ENCODE measurements around the gene CNTNAP2.

The CNTNAP2 gene

DNA sequence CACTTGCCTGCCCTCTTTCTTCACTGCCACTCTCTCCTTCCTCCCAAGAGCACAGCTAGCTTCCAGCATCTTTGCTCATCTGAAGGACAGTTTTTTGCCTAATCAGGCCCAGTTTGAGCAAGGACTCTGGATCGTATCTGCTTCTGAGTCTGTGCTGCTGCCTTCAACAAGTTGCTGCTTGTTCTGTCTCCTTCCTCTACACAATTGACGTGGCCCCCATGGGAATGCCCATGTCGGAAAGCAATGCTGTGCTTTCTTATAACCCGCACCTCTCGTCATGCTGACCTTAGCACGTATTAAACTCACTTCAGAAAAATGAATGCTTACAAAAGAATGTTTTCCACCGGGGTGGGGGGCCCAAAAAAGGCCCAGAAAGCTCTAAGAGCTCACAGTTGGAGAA, 2149.3 kb downstream of the CNTNAP2 start:
- peak in 1 of 2 donors; percentile 71 for DNase-seq
- Histone ChIP-seq H4K8ac (ENCODE audit: low read depth, low read length) (no peak overlapping the region), H3K36me3 (ENCODE audit: control insufficient read depth in 1 of 2, insufficient read depth in 2 of 2, low read length in 2 of 2) (no peaks in the 10 kb centered on the region), H3K9me3 (ENCODE audit: insufficient read depth, low read depth, low read length) (no peaks in the 10 kb centered on the region), H2AFZ (ENCODE audit: insufficient read depth, low read length, poor library complexity) (peak overlapping the region; percentile 44), H3K14ac (ENCODE audit: low read length) (no peak overlapping the region), H2BK120ac (ENCODE audit: insufficient read depth, low read length, poor library complexity) (peak overlapping the region; percentile 68), H3K27ac (ENCODE audit: low read depth, low read length) (no peak overlapping the region), H3K4me2 (ENCODE audit: low read length) (no peak overlapping the region), H3K18ac (ENCODE audit: low read length) (peak overlapping the region; percentile 70), H4K12ac (ENCODE audit: low read depth, low read length) (no peak overlapping the region), H3K9ac (ENCODE audit: low read length) (no peak overlapping the region), H2BK12ac (ENCODE audit: low read length) (peak overlapping the region; percentile 87), H2BK5ac (ENCODE audit: low read depth, low read length, poor library complexity) (no peak overlapping the region), H3K79me1 (ENCODE audit: low read length) (peaks cover 5% of the 10 kb centered on the region), H2AK5ac (ENCODE audit: low read length) (peak overlapping the region; percentile 84), H3K4me1 (ENCODE audit: control insufficient read depth in 1 of 2, insufficient read depth in 2 of 2, low read length in 2 of 2) (peaks cover 5 to 8% of the 10 kb centered on the region in 2 experiments), H3K27me3 (ENCODE audit: insufficient read depth, low read length) (no peaks in the 10 kb centered on the region), H3K4ac (ENCODE audit: low read depth, low read length) (no peak overlapping the region), H3K23ac (ENCODE audit: low read length) (no peak overlapping the region), H3K4me3 (ENCODE audit: low read depth, low read length) (no peak overlapping the region), H3K79me2 (ENCODE audit: control insufficient read depth, insufficient read depth, low read length, poor library complexity) (no peaks in the 10 kb centered on the region), H4K91ac (ENCODE audit: low read depth, low read length) (no peak overlapping the region)
- WGBS (ENCODE audit: extremely low coverage, insufficient coverage, insufficient read length) = no CpG with 5 or more reads among the region's 7 CpGs

DNA sequence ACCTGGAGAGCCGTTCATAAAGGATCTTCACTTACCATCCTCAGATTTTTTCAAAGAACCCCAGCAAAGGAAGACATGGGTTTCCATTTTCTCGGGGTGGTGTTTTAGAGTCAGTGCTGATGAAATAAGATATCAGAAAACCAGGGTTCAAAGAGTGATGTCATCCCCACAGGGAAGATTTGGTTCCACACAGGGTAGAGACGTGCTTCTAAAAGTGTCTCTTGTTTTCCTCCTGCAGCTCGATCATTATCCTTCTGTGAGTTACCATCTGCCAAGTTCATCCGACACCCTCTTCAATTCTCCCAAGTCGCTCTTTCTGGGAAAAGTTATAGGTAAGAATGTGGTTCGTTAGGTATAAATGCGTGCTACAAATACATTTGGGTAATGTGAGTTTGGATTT, 2150.2 kb downstream of the CNTNAP2 start:
- no peak overlapping the region for H2AK5ac ChIP-seq (ENCODE audit: low read length)
- no peak overlapping the region for H2BK5ac ChIP-seq (ENCODE audit: low read depth, low read length, poor library complexity)
- H3K36me3 ChIP-seq (ENCODE audit: control insufficient read depth in 1 of 2, insufficient read depth in 2 of 2, low read length in 2 of 2) = no peaks in the 10 kb centered on the region
- no peaks in the 10 kb centered on the region for H3K27me3 ChIP-seq (ENCODE audit: insufficient read depth, low read length)
- H3K4ac ChIP-seq (ENCODE audit: low read depth, low read length) = no peak overlapping the region
- H4K12ac ChIP-seq (ENCODE audit: low read depth, low read length) = no peak overlapping the region
- H3K79me2 ChIP-seq (ENCODE audit: control insufficient read depth, insufficient read depth, low read length, poor library complexity) = no peaks in the 10 kb centered on the region
- H3K23ac ChIP-seq (ENCODE audit: low read length) = no peak overlapping the region
- H3K14ac ChIP-seq (ENCODE audit: low read length) = no peak overlapping the region
- 100% methylated on average over 2 of the region's 8 CpGs for WGBS (ENCODE audit: extremely low coverage, insufficient coverage, insufficient read length)
- H3K9ac ChIP-seq (ENCODE audit: low read length) = no peak overlapping the region
- H4K91ac ChIP-seq (ENCODE audit: low read depth, low read length) = no peak overlapping the region
- DNase-seq = no peak
- H4K8ac ChIP-seq (ENCODE audit: low read depth, low read length) = no peak overlapping the region
- no peak overlapping the region for H2AFZ ChIP-seq (ENCODE audit: insufficient read depth, low read length, poor library complexity)
- no peak overlapping the region for H2BK12ac ChIP-seq (ENCODE audit: low read length)
- no peak overlapping the region for H3K4me2 ChIP-seq (ENCODE audit: low read length)
- H3K27ac ChIP-seq (ENCODE audit: low read depth, low read length) = no peak overlapping the region
- H2BK120ac ChIP-seq (ENCODE audit: insufficient read depth, low read length, poor library complexity) = no peak overlapping the region
- no peaks in the 10 kb centered on the region for H3K9me3 ChIP-seq (ENCODE audit: insufficient read depth, low read depth, low read length)
- peaks cover 7% of the 10 kb centered on the region for H3K79me1 ChIP-seq (ENCODE audit: low read length)
- peaks cover 5 to 11% of the 10 kb centered on the region in 2 experiments for H3K4me1 ChIP-seq (ENCODE audit: control insufficient read depth in 1 of 2, insufficient read depth in 2 of 2, low read length in 2 of 2)
- no peak overlapping the region for H3K18ac ChIP-seq (ENCODE audit: low read length)
- no peak overlapping the region for H3K4me3 ChIP-seq (ENCODE audit: low read depth, low read length)

DNA sequence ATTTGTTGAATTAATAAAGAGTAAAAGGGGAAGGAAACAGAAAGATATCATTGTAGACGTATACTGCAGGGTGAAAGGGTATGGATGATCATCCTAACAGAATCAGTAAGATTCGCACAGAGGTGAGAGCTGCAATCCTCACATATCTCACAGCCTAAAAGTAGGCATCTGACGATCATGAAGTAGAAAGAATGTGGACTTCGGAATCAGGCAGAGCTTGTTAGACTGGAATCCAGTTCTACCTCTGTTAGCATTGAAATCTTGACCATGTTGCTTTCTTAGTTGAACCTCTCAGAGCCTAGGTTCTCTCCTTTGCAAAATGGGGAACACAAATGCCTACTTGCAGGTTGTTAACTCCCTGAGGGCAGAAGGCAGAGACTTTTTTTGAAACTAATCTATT, 2154.0 kb downstream of the CNTNAP2 start:
- Histone ChIP-seq H3K4me3 (ENCODE audit: low read depth, low read length) (no peak overlapping the region), H2BK12ac (ENCODE audit: low read length) (no peak overlapping the region), H3K14ac (ENCODE audit: low read length) (no peak overlapping the region), H3K4me1 (ENCODE audit: control insufficient read depth in 1 of 2, insufficient read depth in 2 of 2, low read length in 2 of 2) (peaks cover 5 to 9% of the 10 kb centered on the region in 2 experiments), H2AFZ (ENCODE audit: insufficient read depth, low read length, poor library complexity) (no peak overlapping the region), H3K9ac (ENCODE audit: low read length) (no peak overlapping the region), H3K23ac (ENCODE audit: low read length) (no peak overlapping the region), H3K79me1 (ENCODE audit: low read length) (peaks cover 7% of the 10 kb centered on the region), H3K4me2 (ENCODE audit: low read length) (peak overlapping the region; percentile 42), H3K36me3 (ENCODE audit: control insufficient read depth in 1 of 2, insufficient read depth in 2 of 2, low read length in 2 of 2) (no peaks in the 10 kb centered on the region), H4K12ac (ENCODE audit: low read depth, low read length) (no peak overlapping the region), H3K27me3 (ENCODE audit: insufficient read depth, low read length) (no peaks in the 10 kb centered on the region), H3K27ac (ENCODE audit: low read depth, low read length) (peak overlapping the region; percentile 48), H2BK120ac (ENCODE audit: insufficient read depth, low read length, poor library complexity) (no peak overlapping the region), H4K8ac (ENCODE audit: low read depth, low read length) (no peak overlapping the region), H3K4ac (ENCODE audit: low read depth, low read length) (no peak overlapping the region), H3K18ac (ENCODE audit: low read length) (no peak overlapping the region), H3K79me2 (ENCODE audit: control insufficient read depth, insufficient read depth, low read length, poor library complexity) (no peaks in the 10 kb centered on the region), H3K9me3 (ENCODE audit: insufficient read depth, low read depth, low read length) (no peaks in the 10 kb centered on the region), H4K91ac (ENCODE audit: low read depth, low read length) (no peak overlapping the region), H2BK5ac (ENCODE audit: low read depth, low read length, poor library complexity) (no peak overlapping the region), H2AK5ac (ENCODE audit: low read length) (no peak overlapping the region)
- DNase-seq = peak; percentile 83 to 95
- no CpG with 5 or more reads among the region's 4 CpGs for WGBS (ENCODE audit: extremely low coverage, insufficient coverage, insufficient read length)

DNA sequence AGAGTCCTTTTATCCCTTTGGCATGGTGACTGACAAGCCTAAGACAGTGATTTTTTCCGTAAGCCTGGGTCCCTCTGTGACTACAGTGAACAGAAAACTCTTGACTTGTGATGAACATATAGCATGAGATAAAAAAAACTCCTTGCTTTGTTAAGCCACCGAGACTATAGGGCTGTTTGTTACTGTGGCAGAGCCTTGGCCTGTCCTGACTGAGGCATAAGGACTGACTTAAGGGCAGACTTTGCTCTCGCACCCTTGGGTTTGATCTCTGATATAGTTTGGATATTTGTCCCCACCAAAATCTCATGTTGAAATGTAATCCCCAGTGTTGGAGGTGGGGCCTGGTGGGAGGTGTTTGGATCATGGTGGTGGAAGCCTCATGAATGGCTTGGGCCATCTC, 2157.5 kb downstream of the CNTNAP2 start:
- Histone ChIP-seq H3K4me2 (ENCODE audit: low read length) (no peak overlapping the region), H2AK5ac (ENCODE audit: low read length) (no peak overlapping the region), H3K79me1 (ENCODE audit: low read length) (peaks cover 4% of the 10 kb centered on the region), H4K91ac (ENCODE audit: low read depth, low read length) (no peak overlapping the region), H3K9ac (ENCODE audit: low read length) (no peak overlapping the region), H3K79me2 (ENCODE audit: control insufficient read depth, insufficient read depth, low read length, poor library complexity) (no peaks in the 10 kb centered on the region), H2BK5ac (ENCODE audit: low read depth, low read length, poor library complexity) (no peak overlapping the region), H3K27ac (ENCODE audit: low read depth, low read length) (no peak overlapping the region), H3K18ac (ENCODE audit: low read length) (no peak overlapping the region), H2BK120ac (ENCODE audit: insufficient read depth, low read length, poor library complexity) (no peak overlapping the region), H3K36me3 (ENCODE audit: control insufficient read depth in 1 of 2, insufficient read depth in 2 of 2, low read length in 2 of 2) (no peaks in the 10 kb centered on the region), H2AFZ (ENCODE audit: insufficient read depth, low read length, poor library complexity) (no peak overlapping the region), H3K9me3 (ENCODE audit: insufficient read depth, low read depth, low read length) (no peaks in the 10 kb centered on the region), H3K4me1 (ENCODE audit: control insufficient read depth in 1 of 2, insufficient read depth in 2 of 2, low read length in 2 of 2) (peaks cover 2 to 6% of the 10 kb centered on the region in 2 experiments), H3K27me3 (ENCODE audit: insufficient read depth, low read length) (no peaks in the 10 kb centered on the region), H3K4me3 (ENCODE audit: low read depth, low read length) (no peak overlapping the region), H4K12ac (ENCODE audit: low read depth, low read length) (no peak overlapping the region), H3K23ac (ENCODE audit: low read length) (no peak overlapping the region), H3K4ac (ENCODE audit: low read depth, low read length) (no peak overlapping the region), H4K8ac (ENCODE audit: low read depth, low read length) (no peak overlapping the region), H2BK12ac (ENCODE audit: low read length) (no peak overlapping the region), H3K14ac (ENCODE audit: low read length) (no peak overlapping the region)
- DNase-seq = no peak
- no CpG with 5 or more reads among the region's 3 CpGs for WGBS (ENCODE audit: extremely low coverage, insufficient coverage, insufficient read length)
